HepG2 (cell line): Measurements from ENCODE around the gene LRGUK. TPM values are rescaled to one million over a fixed set of nuclear protein-coding genes. Genes with fewer than 3 reads are reported as not detected.

Experiments
- ATAC-seq: fragments of 200-7000 bp; cut with Tn5 transposase; 3 replicates; pipeline ENCODE4 v1.9.1; 2020; ENCODE audit warnings: mild to moderate bottlenecking, moderate library complexity
- BruUV-seq: library from RNA; stranded (reverse); fragments of 400-500 nt; replicated peaks from 2 replicates; lab custom pipeline; 2021; lab: Mats Ljungman, UMichigan
- CTCF ChIA-PET: fragments of 300-600 bp; formaldehyde crosslinking; extraction: SDS; loops from one replicate; lab custom pipeline; 2021; ENCODE audit warnings: low total read pairs, inconsistent platforms, low intra/inter-chr PET ratio; lab: Yijun Ruan, JAX
- POLR2A ChIA-PET: fragments of 350-600 bp; sonication (Branson Sonifier 250); formaldehyde crosslinking; loops from one replicate; lab custom pipeline; 2020; ENCODE audit warnings: antibody characterized with exemption, inconsistent platforms; lab: Yijun Ruan, JAX
- DNase-seq: peaks from one replicate; pipeline ENCODE4 v3.0.0-alpha.2; 2015; ENCODE audit warnings: low spot score
- FAIRE-seq: peaks from 3 replicates; lab custom pipeline; 2011; peaks lifted over from hg19 to GRCh38; lab: Jason Lieb, UNC
- H2AFZ ChIP-seq: one replicate; pipeline ENCODE4 v1.6.1; 2011; ENCODE audit warnings: low read length, inconsistent platforms
- H3K27ac ChIP-seq: fragments of 300-600 bp; 3 replicates; pipeline ENCODE4 v1.8.0; 2011; ENCODE audit warnings: mixed run types, mild to moderate bottlenecking, mixed read lengths, low read length, inconsistent platforms; ENCODE audit not compliant: insufficient read depth; ENCODE audit errors: extremely low read length
- H3K27me3 ChIP-seq, 2 experiments: fragments of 200-600 bp in 1 of 2; 2 replicates in 1 of 2; 3 replicates in 1 of 2; pipeline versions ENCODE4 v1.6.0 to v1.8.0; 2011; ENCODE audit warnings: low read length in 2 of 2, mild to moderate bottlenecking in 2 of 2, moderate library complexity in 2 of 2, inconsistent platforms in 1 of 2; ENCODE audit not compliant: insufficient read depth in 2 of 2, control insufficient read depth in 1 of 2
- H3K36me3 ChIP-seq, 2 experiments: fragments of 200-600 bp in 1 of 2; replicated peaks in 1 of 2; 2 replicates in 1 of 2; 3 replicates in 1 of 2; pipeline versions ENCODE4 v1.5.1 to v1.8.0; 2011; ENCODE audit warnings: low read length in 2 of 2, inconsistent platforms in 1 of 2; ENCODE audit not compliant: insufficient read depth in 2 of 2, control insufficient read depth in 1 of 2
- H3K4me1 ChIP-seq: 2 replicates; pipeline ENCODE4 v1.5.1; 2012; ENCODE audit warnings: low read length, inconsistent platforms; ENCODE audit not compliant: insufficient read depth
- H3K4me2 ChIP-seq: 2 replicates; pipeline ENCODE4 v1.6.0; 2011; ENCODE audit warnings: low read depth, low read length, inconsistent platforms
- H3K4me3 ChIP-seq, 3 experiments: fragments of 200-600 bp in 1 of 3; sonication (generic), shearing (Covaris generic) in 1 of 3; replicated peaks in 1 of 3; 2 replicates each; pipeline ENCODE4 v1.5.1; 2011 to 2016; ENCODE audit warnings: low read length in 3 of 3, inconsistent platforms in 2 of 3, low read depth in 2 of 3, mild to moderate bottlenecking in 2 of 3, control low read depth in 1 of 3, mixed read lengths in 1 of 3; ENCODE audit not compliant: insufficient read depth in 1 of 3
- H3K79me2 ChIP-seq: one replicate; pipeline ENCODE4 v1.6.1; 2011; ENCODE audit warnings: low read length, inconsistent platforms; ENCODE audit not compliant: insufficient read depth
- H3K9ac ChIP-seq: 2 replicates; pipeline ENCODE4 v1.6.0; 2011; ENCODE audit warnings: mild to moderate bottlenecking, low read depth, low read length, inconsistent platforms; ENCODE audit not compliant: insufficient read depth
- H3K9me3 ChIP-seq: 2 replicates; pipeline ENCODE4 v1.5.1; 2012; ENCODE audit warnings: mild to moderate bottlenecking, low read length
- H4K20me1 ChIP-seq: 2 replicates; pipeline ENCODE4 v1.6.0; 2011; ENCODE audit warnings: inconsistent platforms, mild to moderate bottlenecking, low read length, moderate library complexity; ENCODE audit not compliant: insufficient read depth
- IKZF4 ChIP-seq: sonication (generic); formaldehyde crosslinking; IDR thresholded peaks from 2 replicates; pipeline ENCODE4 v1.5.1; 2020; ENCODE audit warnings: borderline replicate concordance, mild to moderate bottlenecking, low read depth, missing genetic modification reagents; ENCODE audit errors: not compliant biosample characterization
- ISL2 ChIP-seq: sonication (generic); formaldehyde crosslinking; IDR thresholded peaks from 2 replicates; pipeline ENCODE4 v1.5.0; 2020; ENCODE audit warnings: missing genetic modification reagents
- MAFF ChIP-seq: IDR thresholded peaks from 2 replicates; pipeline ENCODE4 v1.6.1; 2011; ENCODE audit warnings: low read depth, low read length, improper control_type of control experiment
- MAFK ChIP-seq, 2 experiments: IDR thresholded peaks in 1 of 2; conservative IDR thresholded peaks in 1 of 2; 2 replicates each; pipeline ENCODE4 v1.6.1; 2011; ENCODE audit warnings: improper control_type of control experiment in 2 of 2, low read length in 2 of 2
- MBNL3 ChIP-seq: fragments of 250-450 bp; sonication (Bioruptor Pico); conservative IDR thresholded peaks from 2 replicates; pipeline ENCODE4 v1.8.0; 2022; ENCODE audit warnings: mild to moderate bottlenecking, inconsistent platforms
- NR2F6 ChIP-seq, 2 experiments: IDR thresholded peaks; 2 replicates each; pipeline ENCODE4 v1.6.1; 2016; ENCODE audit warnings: antibody characterized with exemption in 1 of 2, mild to moderate bottlenecking in 1 of 2
- RBAK ChIP-seq: sonication (generic); formaldehyde crosslinking; IDR thresholded peaks from 2 replicates; pipeline ENCODE4 v1.5.1; 2020; ENCODE audit warnings: mild to moderate bottlenecking, missing genetic modification reagents
- SRSF4 ChIP-seq: fragments of 200-400 bp; formaldehyde crosslinking; IDR thresholded peaks from one replicate; pipeline ENCODE4 v1.6.1; 2018; ENCODE audit warnings: mild to moderate bottlenecking, low read depth, low read length, moderate library complexity; ENCODE audit not compliant: poor library complexity, severe bottlenecking
- U2AF2 ChIP-seq: fragments of 200-400 bp; formaldehyde crosslinking; IDR thresholded peaks from 2 replicates; pipeline ENCODE4 v1.6.1; 2017; ENCODE audit warnings: low read depth, mild to moderate bottlenecking, low read length
- ZFP1 ChIP-seq: IDR thresholded peaks from 2 replicates; pipeline ENCODE4 v1.6.1; 2016
- ZNF17 ChIP-seq: sonication (generic); formaldehyde crosslinking; IDR thresholded peaks from 2 replicates; pipeline ENCODE4 v1.5.0; 2020; ENCODE audit warnings: mild to moderate bottlenecking, missing genetic modification reagents
- ZNF724P ChIP-seq: sonication (generic); formaldehyde crosslinking; IDR thresholded peaks from 2 replicates; pipeline ENCODE4 v1.8.0; 2022; ENCODE audit warnings: missing genetic modification reagents, borderline replicate concordance
- WGBS: methylation state at CpG from one replicate; pipeline ENCODE4 v1.1.6; 2017; ENCODE audit warnings: low lambda C conversion rate; 5-methylcytosine and 5-hydroxymethylcytosine counted together
- in situ Hi-C: cut with HindIII; loops from 2 replicates; pipeline ENCODE4 v1.10.0; 2017; ENCODE audit warnings: low pct_unique_long_range_greater_than_20kb; ENCODE audit not compliant: extremely low pct_ligation_motif_present
- intact Hi-C: fragments of 100-400 bp; cut with micrococcal nuclease; formaldehyde crosslinking; loops from one replicate; pipeline ENCODE4 v1.10.0; 2022; ENCODE audit not compliant: unreplicated experiment
- polyA plus RNA-seq, 8 experiments: library from polyadenylated mRNA; depleted of rRNA in 3 of 8; stranded (reverse) in 7 of 8; unstranded in 1 of 8; fragments of >200 nt; fragmentation: Illumina TruSeq in 4 of 8; extraction: Trizol in 4 of 8; gene quantifications; 2 replicates each; pipeline versions ENCODE4 v1.2.1 to v1.2.3, GENCODE V29; 2011 to 2016; ENCODE audit warnings: low read depth in 4 of 8, missing spikeins in 1 of 8, mixed read lengths in 1 of 8; ENCODE audit not compliant: insufficient read depth in 1 of 8
- total RNA-seq, 5 experiments: library from RNA; depleted of rRNA; stranded (reverse); fragments of >200 nt; fragmentation: Illumina TruSeq; extraction: Trizol; gene quantifications; 2 replicates each; pipeline ENCODE4 v1.2.3, GENCODE V29; 2016; ENCODE audit warnings: low read depth in 1 of 5
- TF ChIP-seq, protein P1 (sequence below): sonication (generic); formaldehyde crosslinking; IDR thresholded peaks from 2 replicates; pipeline ENCODE4 v1.8.0; 2022; ENCODE audit warnings: mild to moderate bottlenecking, missing genetic modification reagents, borderline replicate concordance
- TF ChIP-seq, protein P2 (sequence below): sonication (generic); formaldehyde crosslinking; IDR thresholded peaks from 2 replicates; pipeline ENCODE4 v1.8.1; 2023; ENCODE audit warnings: mild to moderate bottlenecking, moderate library complexity, missing genetic modification reagents

The LRGUK gene
- total and polyA plus RNA-seq, 2 of the 13 experiments (the other 11 are each of a cell fraction or from before 2014, with no cell fraction given): 0.18 to 0.20 TPM

DNA sequence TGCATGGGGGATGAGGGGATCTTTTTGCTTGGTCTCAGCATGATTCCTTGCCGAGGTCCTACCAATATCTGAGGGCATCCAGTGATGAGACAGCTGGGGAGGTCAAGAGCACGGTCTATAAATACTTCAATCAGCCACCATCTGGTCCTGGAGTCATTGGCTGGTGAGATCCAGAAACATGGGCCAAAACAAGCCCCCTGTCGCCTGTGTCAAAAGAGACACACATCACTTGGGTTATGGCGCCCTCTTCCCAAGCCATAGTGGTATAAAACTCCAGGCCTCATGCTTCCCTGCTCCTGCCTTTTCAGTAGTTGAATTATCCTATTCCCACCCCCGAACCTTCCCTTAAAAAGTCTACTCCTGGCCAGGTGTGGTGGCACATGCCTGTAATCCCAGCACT, 128.7 kb downstream of the LRGUK start (continued):
- no peak for TF ChIP-seq RBAK (CRISPR knock-in tag)
- TF ChIP-seq SRSF4: no peak
- TF ChIP-seq ZNF724P (CRISPR knock-in tag): no peak

GRCh38 chr7:134262322-134262721, 135.2 kb downstream of the LRGUK start:
- no peak overlapping the region for H3K4me2 ChIP-seq
- BruUV-seq: no TSS peak
- H3K36me3 ChIP-seq: no peaks in the 10 kb centered on the region
- ChIA-PET POLR2A (no interaction called here), CTCF (no interaction called here)
- H3K4me1 ChIP-seq: no peaks in the 10 kb centered on the region
- intact Hi-C loops (no loop called here), in situ Hi-C loops (no loop called here)
- no peaks in the 10 kb centered on the region for H4K20me1 ChIP-seq
- no peak overlapping the region for H2AFZ ChIP-seq
- WGBS: 68% methylated on average over 4 of the region's 4 CpGs
- no peaks in the 10 kb centered on the region for H3K79me2 ChIP-seq
- DNase-seq (no peak), ATAC-seq (no peak), FAIRE-seq (no peak)
- no peak overlapping the region for H3K4me3 ChIP-seq
- no peaks in the 10 kb centered on the region for H3K9me3 ChIP-seq
- no peak overlapping the region for H3K27ac ChIP-seq
- no peak overlapping the region for H3K9ac ChIP-seq
- no peaks in the 10 kb centered on the region; a peak in 1 of 5 replicates for H3K27me3 ChIP-seq
- TF ChIP-seq MAFF: peak; percentile 57
- peak; percentile 59 to 77; a peak in 3 of 4 replicates for TF ChIP-seq MAFK (conservative IDR thresholded peaks at IDR 0.05 in 1 of 2, IDR thresholded peaks at IDR 0.05 in 1 of 2; ENCODE audit: low read length in 2 of 2)
- no peak for TF ChIP-seq NR2F6 (IDR thresholded peaks at IDR 0.05)
- no peak for TF ChIP-seq NR2F6 (CRISPR knock-in tag; IDR thresholded peaks at IDR 0.05)

- ChIA-PET POLR2A (no interaction called here), CTCF (no interaction called here)
- no peak for FAIRE-seq
- Histone ChIP-seq H4K20me1 (no peaks in the 10 kb centered on the region), H3K4me1 (peaks cover 6% of the 10 kb centered on the region; the same call in 1 of the 2 replicates), H3K9me3 (no peaks in the 10 kb centered on the region), H3K27me3 (no peaks in the 10 kb centered on the region), H3K4me2 (no peak overlapping the region), H3K9ac (no peak overlapping the region), H3K27ac (no peak overlapping the region), H3K36me3 (no peaks in the 10 kb centered on the region), H3K4me3 (no peak overlapping the region), H3K79me2 (no peaks in the 10 kb centered on the region), H2AFZ (no peak overlapping the region)
- no TSS peak for BruUV-seq
- no peak for ATAC-seq
- intact Hi-C loops: no loop called here
- 10% methylated on average over 5 of the region's 5 CpGs for WGBS
- in situ Hi-C loops: no loop called here
- no peak for DNase-seq
- TF ChIP-seq MBNL3 (CRISPR knock-in tag) (no peak), ZFP1 (CRISPR knock-in tag) (no peak), ZNF17 (no peak), U2AF2 (no peak), ISL2 (no peak), IKZF4 (CRISPR knock-in tag) (no peak)
- TF ChIP-seq, protein P1, sequence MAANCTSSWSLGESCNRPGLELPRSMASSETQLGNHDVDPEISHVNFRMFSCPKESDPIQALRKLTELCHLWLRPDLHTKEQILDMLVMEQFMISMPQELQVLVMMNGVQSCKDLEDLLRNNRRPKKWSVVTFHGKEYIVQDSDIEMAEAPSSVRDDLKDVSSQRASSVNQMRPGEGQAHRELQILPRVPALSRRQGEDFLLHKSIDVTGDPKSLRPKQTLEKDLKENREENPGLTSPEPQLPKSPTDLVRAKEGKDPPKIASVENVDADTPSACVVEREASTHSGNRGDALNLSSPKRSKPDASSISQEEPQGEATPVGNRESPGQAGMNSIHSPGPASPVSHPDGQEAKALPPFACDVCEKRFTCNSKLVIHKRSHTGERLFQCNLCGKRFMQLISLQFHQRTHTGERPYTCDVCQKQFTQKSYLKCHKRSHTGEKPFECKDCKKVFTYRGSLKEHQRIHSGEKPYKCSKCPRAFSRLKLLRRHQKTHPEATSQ (CRISPR knock-in tag): no peak
- TF ChIP-seq, protein P2, sequence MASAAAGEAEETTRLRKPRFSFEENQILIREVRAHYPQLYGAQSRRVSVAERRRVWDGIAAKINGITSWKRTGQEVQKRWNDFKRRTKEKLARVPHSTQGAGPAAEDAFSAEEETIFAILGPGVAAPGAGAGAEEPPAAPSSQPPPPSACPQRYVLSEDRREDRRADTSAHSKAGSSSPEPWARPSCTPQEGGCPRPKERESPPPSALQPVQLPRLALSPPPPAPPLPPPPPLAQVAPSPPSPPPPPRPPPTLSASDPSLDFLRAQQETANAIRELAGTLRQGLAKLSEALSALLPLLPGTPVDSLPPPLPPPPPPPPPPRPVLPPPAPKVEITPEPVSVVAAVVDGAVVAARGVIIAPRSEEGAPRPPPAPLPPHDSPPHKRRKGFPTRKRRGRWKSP (CRISPR knock-in tag): no peak
Observed at GRCh38 chr7:134276951-134277350, 149.8 kb downstream of the LRGUK start.
